Glomerular visceral epithelial cell (primary cell): ENCODE data around the gene SPTBN2.

Experiments
- DNase-seq: peaks from one replicate; pipeline ENCODE4 v3.0.0-alpha.2; 2016; ENCODE audit errors: extremely low spot score

The SPTBN2 gene

DNA sequence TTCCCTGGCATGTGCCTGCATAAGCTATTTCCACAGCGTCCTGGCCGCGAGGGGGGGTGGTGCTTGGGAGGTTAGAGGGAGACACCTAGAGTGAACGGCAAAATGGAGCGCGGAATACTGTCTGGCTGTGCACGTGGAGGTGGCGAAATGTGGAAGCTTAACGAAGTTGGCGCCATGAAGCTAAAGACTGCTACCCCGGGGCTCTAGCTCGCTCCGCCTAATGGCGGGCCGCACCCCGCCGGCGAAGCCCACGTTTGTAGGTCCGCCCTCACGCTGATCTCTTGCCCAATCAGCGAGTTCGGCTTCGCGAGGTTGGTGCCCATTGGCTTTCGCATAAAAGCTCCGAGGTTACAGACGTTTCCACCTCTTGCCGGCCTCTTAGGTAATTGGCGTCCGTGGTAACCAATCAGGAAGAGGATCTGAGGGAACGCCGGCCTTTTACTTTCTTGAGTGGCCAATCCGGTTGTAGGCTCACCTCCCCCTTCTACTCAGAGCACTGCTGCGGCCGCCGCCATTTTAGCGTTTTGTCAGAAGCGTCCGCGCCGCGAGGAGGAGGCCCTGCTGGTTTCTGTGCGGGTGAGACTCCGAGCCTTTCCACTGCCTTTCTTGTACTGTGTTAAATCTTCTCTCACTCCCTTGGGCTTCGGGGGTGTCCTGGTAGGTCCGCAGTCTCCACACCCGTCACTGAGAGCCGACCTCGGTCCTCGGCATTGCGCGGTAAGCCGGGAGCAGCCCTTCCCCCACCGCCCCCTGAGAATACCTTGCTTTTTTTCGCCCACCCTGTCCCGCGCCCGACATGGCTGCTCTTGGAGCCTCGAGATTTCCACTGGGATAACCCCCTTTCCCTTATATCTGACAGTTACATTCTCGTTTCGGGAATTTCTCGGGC is 90.6 kb downstream of the SPTBN2 start, which contains the start of gene RBM4:
Gene RBM4, plus strand, starts transcription at position 527 of the 889 bp plus-strand sequence. CDS start 1,009 bp downstream, outside the sequence.
- DNase-seq: peak; percentile 100

DNA sequence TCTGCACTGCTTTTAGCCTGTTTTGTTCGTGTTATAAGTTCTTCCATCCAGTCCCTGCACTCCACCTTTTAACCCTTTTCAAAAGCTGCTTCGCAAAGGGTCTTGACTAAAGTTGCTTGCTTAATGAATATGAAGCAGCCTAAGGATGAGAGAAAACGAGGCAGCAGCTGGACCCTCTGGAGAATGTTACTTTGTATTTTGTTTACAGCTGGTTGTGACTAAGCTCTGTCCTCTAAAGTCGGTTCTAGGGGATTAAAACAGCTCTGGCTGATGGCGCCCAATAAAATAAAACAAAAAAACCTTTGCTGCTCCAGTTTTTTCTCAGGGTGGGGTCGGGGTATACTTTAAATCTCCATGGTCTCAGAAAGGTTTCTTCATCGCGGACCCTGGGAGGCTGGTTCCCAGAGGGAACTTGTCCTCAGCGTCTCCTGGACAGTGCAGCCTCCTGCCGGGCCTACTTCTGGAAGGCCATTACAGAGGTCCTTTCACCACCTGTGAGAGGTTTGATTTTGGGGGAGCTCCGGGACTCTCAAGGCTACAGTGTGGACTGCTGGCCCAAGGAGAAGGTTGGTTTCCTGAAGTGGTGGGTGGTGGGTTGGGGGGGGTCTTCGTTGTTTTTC is 91.3 kb downstream of the SPTBN2 start:
- DNase-seq: no peak

DNA sequence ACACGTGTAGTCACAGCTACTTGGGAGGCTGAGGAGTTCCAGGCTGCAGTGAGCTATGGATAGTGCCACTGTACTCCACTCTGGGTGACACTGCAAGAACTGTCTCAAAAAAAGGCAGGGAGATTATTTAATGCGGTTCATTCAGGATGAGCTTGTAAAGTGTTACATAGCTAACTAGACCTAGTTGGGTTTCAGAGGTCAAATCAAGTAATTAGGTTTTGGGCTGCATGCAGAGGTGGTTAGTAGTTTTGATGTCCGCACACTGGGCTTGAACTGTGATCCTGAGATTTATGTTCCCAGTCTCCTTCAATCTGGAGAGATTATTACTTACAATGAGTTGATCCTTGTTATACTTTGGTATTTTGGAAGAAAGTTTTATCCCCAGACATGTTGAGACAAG is 92.6 kb downstream of the SPTBN2 start:
- no peak for DNase-seq
